ENCODE results near the gene PCSK9.

The PCSK9 gene

DNA sequence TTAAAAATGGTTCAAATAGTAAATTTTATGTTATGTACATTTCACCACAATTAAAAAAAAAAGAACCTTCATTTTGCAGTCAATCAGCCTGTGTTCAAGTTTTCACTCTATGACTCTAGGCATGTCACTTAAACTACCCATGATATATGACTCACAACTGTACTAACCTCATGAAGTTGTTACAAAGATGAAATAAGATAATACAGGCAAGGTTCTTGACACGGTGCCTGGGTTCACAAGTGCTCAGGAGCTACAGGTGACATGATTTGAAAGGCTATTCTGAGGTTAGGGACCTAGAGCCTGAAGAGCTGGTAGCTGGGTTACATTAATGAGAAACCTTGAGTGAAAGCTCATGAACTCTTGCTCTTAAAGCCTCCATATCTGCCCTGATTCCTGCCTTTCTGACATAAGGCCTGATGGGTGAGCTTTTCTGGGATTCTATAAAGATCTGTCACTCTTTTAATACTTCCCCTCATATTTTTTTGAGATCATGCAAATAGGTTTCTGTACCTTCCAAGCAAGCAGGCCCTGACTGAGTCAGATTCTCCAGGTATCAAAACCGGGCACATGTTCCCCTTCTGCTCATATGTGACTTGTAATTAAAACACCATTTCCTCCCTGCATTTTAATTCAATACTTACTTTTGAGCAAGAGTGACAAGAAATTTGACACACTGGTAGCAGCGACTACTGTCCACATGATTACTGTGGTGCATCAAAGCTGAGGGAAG lies 34.0 kb downstream of the PCSK9 start:
- TF ChIP-seq, protein P1, sequence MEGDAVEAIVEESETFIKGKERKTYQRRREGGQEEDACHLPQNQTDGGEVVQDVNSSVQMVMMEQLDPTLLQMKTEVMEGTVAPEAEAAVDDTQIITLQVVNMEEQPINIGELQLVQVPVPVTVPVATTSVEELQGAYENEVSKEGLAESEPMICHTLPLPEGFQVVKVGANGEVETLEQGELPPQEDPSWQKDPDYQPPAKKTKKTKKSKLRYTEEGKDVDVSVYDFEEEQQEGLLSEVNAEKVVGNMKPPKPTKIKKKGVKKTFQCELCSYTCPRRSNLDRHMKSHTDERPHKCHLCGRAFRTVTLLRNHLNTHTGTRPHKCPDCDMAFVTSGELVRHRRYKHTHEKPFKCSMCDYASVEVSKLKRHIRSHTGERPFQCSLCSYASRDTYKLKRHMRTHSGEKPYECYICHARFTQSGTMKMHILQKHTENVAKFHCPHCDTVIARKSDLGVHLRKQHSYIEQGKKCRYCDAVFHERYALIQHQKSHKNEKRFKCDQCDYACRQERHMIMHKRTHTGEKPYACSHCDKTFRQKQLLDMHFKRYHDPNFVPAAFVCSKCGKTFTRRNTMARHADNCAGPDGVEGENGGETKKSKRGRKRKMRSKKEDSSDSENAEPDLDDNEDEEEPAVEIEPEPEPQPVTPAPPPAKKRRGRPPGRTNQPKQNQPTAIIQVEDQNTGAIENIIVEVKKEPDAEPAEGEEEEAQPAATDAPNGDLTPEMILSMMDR (IDR thresholded peaks at IDR 0.05): no peak

DNA sequence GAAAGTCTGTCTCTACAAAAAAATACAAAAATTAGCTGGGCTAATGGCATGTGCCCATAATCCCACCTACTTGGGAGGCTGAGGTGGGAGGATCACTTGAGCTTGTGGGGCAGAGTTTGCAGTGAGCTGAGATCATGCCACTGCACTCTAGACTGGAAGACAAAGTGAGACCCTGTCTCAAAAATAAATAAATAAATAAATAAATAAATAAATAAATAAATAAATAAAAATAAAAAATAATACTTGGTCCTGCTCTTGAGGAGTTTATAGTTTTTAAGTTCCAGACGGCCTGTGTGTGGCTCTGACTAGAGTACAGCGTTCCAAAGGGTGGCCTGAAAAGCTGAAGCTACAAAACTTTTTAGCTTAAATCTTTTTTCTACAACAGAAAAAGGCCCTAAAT lies 35.1 kb downstream of the PCSK9 start:
- TF ChIP-seq, protein P1 (IDR thresholded peaks at IDR 0.05): no peak

DNA sequence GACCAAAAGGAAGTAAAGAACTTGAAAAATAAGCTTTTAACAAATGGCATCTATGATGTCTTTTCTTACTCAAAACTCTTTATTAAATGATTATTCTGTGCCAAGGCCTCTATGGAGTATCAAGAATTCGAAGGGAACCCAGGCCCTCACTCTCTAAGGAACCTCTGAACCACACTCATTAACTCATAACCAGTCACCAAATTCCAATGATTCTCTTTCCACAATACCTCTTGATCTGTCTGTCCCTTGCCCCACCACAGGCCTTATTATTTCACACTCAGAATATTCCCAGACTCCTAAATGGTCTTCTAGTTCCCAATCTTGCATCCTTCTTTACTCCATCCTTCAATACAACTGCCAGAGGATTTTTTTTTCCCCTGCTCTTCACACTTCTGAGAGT lies 37.0 kb downstream of the PCSK9 start:
- TF ChIP-seq, protein P1 (IDR thresholded peaks at IDR 0.05): no peak

DNA sequence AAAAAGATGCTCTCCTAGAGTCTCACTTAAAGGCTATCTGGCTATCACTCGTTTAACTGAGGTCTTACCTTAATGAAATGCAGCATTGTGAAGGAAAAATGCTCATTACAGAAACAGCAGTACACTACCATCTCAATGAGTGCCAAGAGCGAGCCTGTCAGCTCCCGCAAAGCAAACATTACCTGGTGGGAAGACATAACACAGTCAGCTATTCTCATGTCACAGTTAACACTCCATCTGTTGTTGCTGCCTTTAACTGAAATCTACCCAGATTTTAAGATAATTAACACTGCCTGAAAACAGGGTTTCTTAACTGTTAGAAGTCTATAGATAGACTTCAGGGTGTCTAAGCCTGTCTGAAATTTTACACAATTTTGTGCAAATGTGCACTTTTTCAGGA lies 39.1 kb downstream of the PCSK9 start:
- TF ChIP-seq, protein P1 (IDR thresholded peaks at IDR 0.05): no peak

DNA sequence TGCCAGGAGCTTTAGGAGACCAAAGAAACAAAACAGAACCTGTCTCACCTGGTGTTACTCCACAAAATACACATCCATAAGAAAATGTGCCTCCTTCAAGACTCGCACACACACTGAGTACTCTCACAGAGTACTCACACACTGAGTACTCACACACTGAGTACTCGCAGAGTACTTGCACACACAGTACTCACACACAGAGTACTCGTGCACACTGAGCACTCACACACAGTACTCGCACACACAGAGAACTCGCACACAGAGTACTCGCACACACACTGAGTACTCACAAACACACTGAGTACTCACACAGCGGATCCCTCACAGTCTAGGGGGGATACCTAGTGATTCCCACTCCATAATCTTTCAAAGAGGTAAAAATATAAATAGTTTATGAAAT lies 40.3 kb downstream of the PCSK9 start:
- TF ChIP-seq, protein P1 (IDR thresholded peaks at IDR 0.05): no peak

DNA sequence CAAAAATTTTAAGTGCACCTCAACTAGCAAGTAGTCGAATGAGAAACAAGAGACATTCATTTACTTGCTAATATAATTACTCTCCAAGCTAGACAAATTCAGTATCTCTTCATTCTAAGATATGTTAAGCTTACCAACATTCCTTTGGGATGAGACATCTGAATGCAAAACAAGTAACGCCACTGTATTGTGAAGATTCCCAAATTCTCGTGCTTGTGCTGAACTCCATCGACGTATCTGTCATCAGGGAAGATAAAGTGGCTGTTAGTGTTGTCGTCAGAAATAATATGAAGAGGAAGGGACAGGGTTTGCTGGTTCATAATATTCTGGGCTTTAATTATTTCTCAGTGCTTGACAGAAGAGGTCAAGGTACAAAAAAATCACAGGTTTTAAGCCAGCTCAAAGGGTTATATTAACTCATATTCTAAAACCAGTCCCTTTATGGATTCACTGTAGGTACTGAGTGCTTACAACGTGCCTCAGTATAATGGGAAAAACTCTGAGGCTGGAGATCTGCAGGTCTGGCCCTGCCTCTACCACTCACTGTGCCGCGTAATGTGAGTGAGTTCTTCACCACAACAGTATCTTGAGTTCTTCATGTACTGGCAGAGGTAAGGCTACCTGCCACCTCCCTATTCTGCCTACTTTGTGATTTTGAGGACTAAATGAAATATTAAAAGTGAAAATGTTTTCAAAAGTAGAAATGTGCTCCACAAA lies 42.0 kb downstream of the PCSK9 start:
- TF ChIP-seq, protein P1 (IDR thresholded peaks at IDR 0.05): no peak

DNA sequence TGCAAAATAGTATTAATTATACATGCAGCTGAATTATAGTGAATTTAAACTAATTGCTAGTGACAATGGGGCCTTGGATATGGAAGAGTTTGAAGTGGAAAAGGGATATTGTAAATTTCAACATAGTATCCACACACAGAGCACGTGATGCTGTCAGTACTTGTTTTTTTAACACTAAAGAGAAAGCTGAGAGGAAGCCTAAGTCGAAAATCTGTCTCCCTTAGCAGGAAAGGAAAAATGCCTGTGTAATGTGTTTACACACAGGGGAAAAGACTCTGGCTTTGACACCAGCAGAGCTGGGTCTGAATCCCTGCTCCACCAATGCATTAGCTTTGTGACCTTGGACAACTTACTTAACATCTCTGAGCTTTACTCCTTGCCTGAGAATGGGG lies 42.6 kb downstream of the PCSK9 start:
- TF ChIP-seq, protein P1 (IDR thresholded peaks at IDR 0.05): no peak
